Occipital lobe (tissue), 2 donors: ENCODE data around the gene HAO2. TPM values are rescaled to one million over a fixed set of nuclear protein-coding genes. Genes with fewer than 3 reads are reported as not detected.
"Not testable (repeated sequence)": the region's sequence is repeated elsewhere in the genome, so short reads cannot be mapped to it uniquely, and the experiment has no call there.

Experiments
- DNase-seq: peaks from one replicate; lab custom pipeline; 2025; lab: John Stamatoyannopoulos, UW
- total RNA-seq: library from RNA; depleted of rRNA; stranded (reverse); fragments of >200 nt; gene quantifications from one replicate; pipeline ENCODE4 v1.2.3, GENCODE V29; 2014

The HAO2 gene
- total RNA-seq, 1 donor from 2014 or later: not detected

DNA sequence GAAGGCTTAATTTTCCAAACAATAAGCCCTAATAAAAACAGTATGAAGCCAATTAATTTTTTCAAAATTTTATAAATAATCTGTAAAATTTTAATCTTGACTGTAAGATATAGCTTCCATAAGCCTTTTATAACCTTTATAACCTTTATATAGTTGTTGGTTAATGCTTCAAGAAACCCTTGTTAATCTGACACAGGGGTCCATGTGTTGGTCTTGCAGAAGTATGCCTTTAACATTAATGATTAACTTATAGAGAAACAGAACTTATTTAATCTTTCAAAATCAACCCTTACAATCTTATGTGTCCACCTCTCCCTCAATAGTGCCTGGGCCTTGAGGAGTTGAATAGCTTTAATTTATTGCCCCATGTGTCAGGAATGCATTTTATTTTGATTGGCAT lies 23.2 kb upstream of the HAO2 start:
- no peak for DNase-seq

GRCh38 chr1:119347858-119348257 lies 20.7 kb upstream of the HAO2 start:
- DNase-seq: no peak

DNA sequence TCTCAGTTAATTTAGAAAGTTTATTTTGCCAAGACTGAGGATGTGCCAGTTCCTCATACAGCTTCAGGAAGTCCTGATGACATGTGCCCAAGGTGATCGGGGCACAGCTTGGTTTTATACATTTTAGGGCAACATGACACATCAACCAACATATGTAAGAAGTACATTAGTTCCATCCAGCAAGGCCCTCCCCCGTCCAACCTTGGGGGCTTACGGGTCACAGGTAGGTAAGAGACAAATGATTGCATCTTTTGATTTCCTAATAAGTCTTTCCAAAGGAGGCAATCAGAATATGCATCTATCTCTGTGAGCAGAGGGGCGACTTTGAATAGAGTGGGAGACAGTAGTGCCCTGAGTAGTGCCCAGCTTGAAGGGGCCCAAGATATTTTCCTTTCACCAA lies 19.6 kb upstream of the HAO2 start:
- no peak for DNase-seq

GRCh38 chr1:119350866-119351265 lies 17.7 kb upstream of the HAO2 start:
- not testable (repeated sequence) for DNase-seq

DNA sequence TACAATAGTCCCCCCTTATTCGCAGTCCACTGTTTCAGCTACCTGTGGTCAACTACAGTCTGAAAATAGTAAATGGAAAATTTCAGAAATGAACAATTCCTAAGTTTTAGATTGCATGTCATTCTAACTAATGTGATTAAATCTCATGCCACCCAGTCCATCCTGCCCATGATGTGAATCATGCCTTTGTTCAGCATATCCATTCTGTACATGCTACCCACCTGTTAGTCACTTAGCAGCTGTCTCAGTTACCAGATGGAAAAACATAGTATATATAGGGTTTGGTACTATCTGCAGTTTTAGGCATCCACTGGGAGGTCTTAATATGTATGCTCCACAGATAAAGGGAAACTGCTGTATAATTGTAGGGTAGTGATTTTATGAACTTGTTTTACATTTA lies 16.6 kb upstream of the HAO2 start:
- DNase-seq: no peak

DNA sequence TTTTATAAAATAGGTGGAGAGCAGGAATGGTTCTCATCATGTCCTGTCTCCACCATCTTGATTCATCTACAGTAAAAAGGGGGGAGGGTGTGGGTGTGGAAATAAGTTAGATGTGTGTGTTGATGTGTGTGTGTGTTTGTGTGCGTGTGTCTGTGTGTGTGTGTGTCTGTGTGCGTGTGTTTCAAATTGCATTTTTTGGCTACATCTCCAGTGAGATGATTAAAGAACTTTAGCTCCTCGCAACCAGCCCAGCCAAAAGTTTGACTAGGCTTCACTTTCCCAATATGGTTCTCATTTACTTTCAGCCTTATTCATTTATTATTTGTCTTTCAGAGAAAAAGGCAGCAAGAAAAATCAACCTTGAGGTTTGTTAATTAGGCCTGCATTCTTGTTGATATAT lies 14.7 kb upstream of the HAO2 start:
- no peak for DNase-seq

GRCh38 chr1:119358636-119359035 lies 9.9 kb upstream of the HAO2 start:
- DNase-seq: no peak

DNA sequence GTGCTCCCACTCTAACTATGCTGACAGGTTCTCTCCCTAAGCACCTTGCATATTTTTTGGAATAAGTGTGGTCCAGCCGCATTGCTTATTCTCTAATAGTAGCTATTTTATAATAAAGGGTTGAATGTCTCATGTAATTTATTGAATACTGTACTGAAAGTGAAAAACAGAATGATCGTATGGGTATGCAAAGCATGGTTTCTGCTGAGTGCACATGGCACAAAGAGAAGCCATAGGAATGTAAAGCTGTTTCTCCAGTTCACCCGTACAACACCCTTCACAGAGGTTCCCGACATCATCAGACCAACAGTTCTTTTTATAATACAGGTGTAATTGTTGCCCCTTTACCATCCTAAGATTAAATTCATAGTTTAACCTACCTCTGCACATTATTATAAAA lies 8.9 kb upstream of the HAO2 start:
- no peak for DNase-seq

- DNase-seq: no peak
Measured at GRCh38 chr1:119361205-119361604, 7.4 kb upstream of the HAO2 start.

GRCh38 chr1:119361620-119362344 lies 6.8 kb upstream of the HAO2 start:
- no peak for DNase-seq

DNA sequence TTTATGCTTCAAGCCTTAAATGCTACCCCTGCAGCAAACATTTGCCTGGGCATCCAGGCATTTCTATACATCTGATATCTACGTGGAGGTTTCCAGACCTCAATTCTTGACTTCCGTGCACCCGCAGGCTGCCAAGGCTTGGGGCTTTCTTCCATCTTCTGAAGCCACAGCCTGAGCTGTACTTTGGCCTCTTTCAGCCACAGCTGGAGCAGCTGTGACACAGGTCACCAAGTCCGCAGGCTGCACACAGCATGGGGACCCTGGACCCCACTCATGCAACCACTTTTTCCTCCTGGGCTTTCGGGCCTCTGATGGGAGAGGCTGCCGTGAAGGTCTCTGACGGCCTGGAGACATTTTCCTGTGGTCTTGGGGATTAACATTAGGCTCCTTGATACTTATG lies 5.4 kb upstream of the HAO2 start:
- no peak for DNase-seq

- DNase-seq: no peak
Measured at GRCh38 chr1:119364640-119365039, 3.9 kb upstream of the HAO2 start.

- no peak for DNase-seq
Measured at GRCh38 chr1:119366424-119366823, 2.2 kb upstream of the HAO2 start.

DNA sequence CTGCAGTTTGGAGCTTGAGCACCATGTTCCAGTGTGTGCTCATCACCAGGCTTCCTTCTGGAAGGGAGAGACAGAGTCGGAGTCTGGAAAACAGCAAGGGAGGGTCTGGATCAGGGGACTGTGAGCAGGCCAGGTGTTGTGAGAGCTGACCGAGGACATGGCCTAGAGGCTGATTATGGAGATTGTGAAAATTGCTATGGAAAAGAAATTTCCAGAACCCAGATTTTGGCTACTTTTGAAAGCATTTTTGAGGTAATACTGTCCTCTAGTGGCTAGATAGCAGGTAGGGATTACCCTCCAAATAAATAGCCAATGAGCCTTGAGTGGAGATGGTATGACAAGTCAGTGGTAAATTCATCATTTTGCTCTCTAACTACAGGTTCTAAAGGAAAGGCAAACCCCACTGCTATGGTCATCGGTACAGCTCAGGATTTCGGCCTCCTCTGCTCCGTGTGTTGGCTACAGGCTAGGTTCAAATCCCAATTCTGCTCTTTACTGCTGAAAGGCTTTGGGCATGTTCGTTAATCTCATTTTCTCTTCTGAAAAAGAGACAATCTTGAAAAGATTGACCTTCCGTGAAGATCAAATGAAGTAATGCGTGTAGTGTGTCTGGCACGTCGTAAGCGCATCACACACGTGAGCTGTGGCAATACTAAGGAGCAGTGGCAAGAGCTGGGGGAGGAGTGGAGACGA lies 1.0 kb upstream of the HAO2 start:
- DNase-seq: no peak

- no peak for DNase-seq
Measured at GRCh38 chr1:119370748-119371147, 2.2 kb downstream of the HAO2 start.

GRCh38 chr1:119371815-119372214 lies 3.2 kb downstream of the HAO2 start:
- no peak for DNase-seq

GRCh38 chr1:119372503-119373086 lies 4.0 kb downstream of the HAO2 start:
- DNase-seq: no peak

DNA sequence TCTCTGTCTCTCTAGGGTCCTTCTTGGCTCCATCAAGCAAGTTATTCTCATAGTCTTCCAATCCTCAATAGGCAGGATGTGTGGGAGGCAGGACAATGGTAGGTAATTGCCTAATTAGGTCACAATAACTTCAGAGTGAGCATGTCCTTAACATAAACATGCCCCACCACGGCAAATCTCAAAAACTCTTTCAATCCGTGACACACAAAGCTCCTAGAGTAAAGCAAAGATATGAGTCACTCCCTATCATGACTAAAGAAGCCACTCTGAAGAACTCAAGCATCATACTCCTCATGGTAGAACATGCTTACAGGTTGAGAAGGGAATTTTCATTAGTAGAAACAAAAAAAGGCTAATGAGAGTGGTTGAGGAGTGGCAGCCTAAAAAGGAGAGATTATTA lies 4.9 kb downstream of the HAO2 start:
- DNase-seq: no peak

- no peak for DNase-seq
Measured at GRCh38 chr1:119374208-119374874, 5.8 kb downstream of the HAO2 start.

GRCh38 chr1:119375366-119375765 lies 6.8 kb downstream of the HAO2 start:
- no peak for DNase-seq

DNA sequence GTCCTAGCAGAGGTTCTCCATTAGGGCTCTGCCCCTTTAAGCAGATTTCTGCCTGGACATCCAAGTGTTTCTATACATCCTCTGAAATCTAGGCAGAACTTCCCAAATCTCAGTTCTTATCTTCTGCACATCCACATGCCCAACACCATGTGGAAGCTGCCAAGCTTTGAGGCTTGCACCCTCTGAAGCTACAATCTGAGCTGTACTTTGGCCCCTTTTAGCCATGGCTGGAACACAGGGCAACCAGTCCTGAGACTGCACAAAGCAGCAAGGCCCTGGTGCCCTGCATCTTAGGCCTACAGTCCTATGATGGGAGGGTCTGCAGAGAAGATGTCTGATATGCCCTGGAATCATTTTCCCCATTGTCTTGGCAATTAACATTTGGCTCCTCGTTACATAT lies 8.0 kb downstream of the HAO2 start:
- DNase-seq: no peak

DNA sequence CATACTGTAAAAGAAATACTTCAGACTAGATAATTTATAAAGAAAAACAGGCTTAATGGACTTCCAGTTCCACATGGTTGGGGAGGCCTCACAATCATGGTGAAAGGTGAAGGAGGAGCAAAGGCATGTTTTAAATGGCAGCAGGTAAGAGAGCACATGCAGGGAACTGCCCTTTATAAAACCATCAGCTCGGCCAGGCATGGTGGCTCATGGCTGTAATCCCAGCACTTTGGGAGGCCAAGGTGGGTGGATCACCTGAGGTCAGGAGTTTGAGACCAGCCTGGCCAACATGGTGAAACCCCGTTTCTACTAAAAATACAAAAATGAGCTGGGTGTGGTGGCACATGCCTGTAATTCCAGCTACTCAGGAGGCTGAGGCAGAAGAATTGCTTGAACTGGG lies 9.0 kb downstream of the HAO2 start:
- not testable (repeated sequence) for DNase-seq
